T47D (cell line): ENCODE measurements around the gene ZNF200.
"Not testable (repeated sequence)": the region's sequence is repeated elsewhere in the genome, so short reads cannot be mapped to it uniquely, and the experiment has no call there.

Experiments used
- DNase-seq, 2 experiments: peaks; one replicate each; pipeline versions ENCODE4 v3.0.0 to v3.0.0-alpha.2; 2011 to 2012; ENCODE audit warnings: low read depth in 1 of 2, low spot score in 1 of 2
- JUND ChIP-seq: IDR thresholded peaks from 2 replicates; pipeline ENCODE4 v1.6.1; 2012; ENCODE audit warnings: low read depth
- in situ Hi-C: cut with HindIII; loops from 2 replicates; pipeline ENCODE4 v1.10.0; 2016; ENCODE audit warnings: low sequenced_read_pairs, low pct_unique_long_range_greater_than_20kb

Gene ZNF200

GRCh38 chr16:3202903-3203539, 31.9 kb downstream of the ZNF200 start:
- no peak for TF ChIP-seq JUND
- in situ Hi-C loops: no loop called here
- no peak for DNase-seq

- no peak for TF ChIP-seq JUND
- in situ Hi-C loops: no loop called here
- DNase-seq: no peak
These were observed 36.5 kb downstream of the ZNF200 start for GRCh38 chr16:3198334-3199072.

DNA sequence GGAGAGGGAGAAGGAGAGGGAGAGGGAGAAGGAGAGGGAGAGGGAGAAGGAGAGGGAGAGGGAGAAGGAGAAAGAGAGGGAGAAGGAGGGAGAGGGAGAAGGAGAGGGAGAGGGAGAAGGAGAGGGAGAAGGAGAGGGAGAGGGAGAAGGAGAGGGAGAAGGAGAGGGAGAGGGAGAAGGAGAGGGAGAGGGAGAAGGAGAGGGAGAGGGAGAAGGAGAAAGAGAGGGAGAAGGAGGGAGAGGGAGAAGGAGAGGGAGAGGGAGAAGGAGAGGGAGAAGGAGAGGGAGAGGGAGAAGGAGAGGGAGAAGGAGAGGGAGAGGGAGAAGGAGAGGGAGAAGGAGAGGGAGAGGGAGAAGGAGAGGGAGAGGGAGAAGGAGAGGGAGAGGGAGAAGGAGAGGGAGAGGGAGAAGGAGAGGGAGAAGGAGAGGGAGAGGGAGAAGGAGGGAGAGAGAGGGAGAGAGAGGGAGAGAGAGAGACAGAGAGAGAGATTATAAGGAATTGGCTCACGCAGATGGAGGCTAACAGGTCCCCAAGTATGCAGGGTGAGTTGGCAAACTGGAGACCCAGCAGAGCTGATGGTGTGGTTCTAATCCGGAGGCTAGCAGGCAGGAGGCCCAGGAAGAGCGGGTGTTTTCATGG, 37.1 kb downstream of the ZNF200 start:
- DNase-seq, in situ Hi-C loops: not testable (repeated sequence)

GRCh38 chr16:3195975-3196374, 39.0 kb downstream of the ZNF200 start:
- TF ChIP-seq JUND: no peak
- in situ Hi-C loops: no loop called here
- DNase-seq: no peak

DNA sequence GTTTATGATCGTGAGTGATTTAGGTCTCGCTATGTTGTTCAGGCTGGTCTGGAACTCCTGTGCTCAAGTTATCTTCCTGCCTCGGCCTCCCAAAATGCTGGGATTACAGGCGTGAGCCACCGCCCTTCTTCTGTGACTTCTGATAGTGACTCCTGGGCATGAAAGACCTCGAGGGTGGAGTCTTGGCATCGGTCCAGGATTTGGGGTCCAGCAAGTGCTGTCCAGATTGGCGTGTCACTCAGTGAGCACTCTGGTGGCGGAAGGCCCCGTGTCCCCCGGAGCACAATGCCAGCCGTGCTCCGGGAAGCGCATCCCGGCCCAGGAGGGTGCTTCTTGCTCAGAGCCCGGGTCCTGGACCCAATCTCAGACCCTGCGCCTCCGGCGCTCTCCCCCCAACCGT, 40.2 kb downstream of the ZNF200 start:
- TF ChIP-seq JUND: no peak
- no peak for DNase-seq
- in situ Hi-C loops: no loop called here

- TF ChIP-seq JUND: no peak
- in situ Hi-C loops: no loop called here
- DNase-seq: no peak
These were observed 41.4 kb downstream of the ZNF200 start for GRCh38 chr16:3193221-3194212.

- in situ Hi-C loops: no loop called here
- DNase-seq: no peak
- no peak for TF ChIP-seq JUND
These were observed 42.4 kb downstream of the ZNF200 start for GRCh38 chr16:3192476-3193019.

- DNase-seq: peak in 1 of 2 experiments; percentile 31
- in situ Hi-C loops: no loop called here
- no peak for TF ChIP-seq JUND
These were observed 44.0 kb downstream of the ZNF200 start for GRCh38 chr16:3190949-3191353.

- TF ChIP-seq JUND: no peak
- in situ Hi-C loops: no loop called here
- no peak for DNase-seq
These were observed 45.1 kb downstream of the ZNF200 start for GRCh38 chr16:3189869-3190268.

- no peak for TF ChIP-seq JUND
- in situ Hi-C loops: no loop called here
- DNase-seq: no peak
These were observed 45.8 kb downstream of the ZNF200 start for GRCh38 chr16:3188925-3189825.

- no peak for TF ChIP-seq JUND
- in situ Hi-C loops: no loop called here
- DNase-seq: no peak
These were observed 46.4 kb downstream of the ZNF200 start for GRCh38 chr16:3188675-3188924.
